Measurements from ENCODE around the gene ZNF580. TPM values are rescaled to one million over a fixed set of nuclear protein-coding genes. Genes with fewer than 3 reads are reported as not detected.

Gene ZNF580
- total and polyA plus RNA-seq, 9 of the 15 experiments (the other 6 are each of a cell fraction or from before 2014, with no cell fraction given) = 2.3 to 47.4 (median 6.0) TPM

GRCh38 chr19:55598719-55599467 is 41.9 kb upstream of the ZNF580 start:
- in situ Hi-C loops (cut with MboI) = no loop called here
- H3K9me3 ChIP-seq (replicated peaks; ENCODE audit: control insufficient read depth, insufficient read depth, low read depth, low read length) = peaks cover 5% of the 10 kb centered on the region; the same call in 1 of the 2 replicates
- intact Hi-C loops (cut with micrococcal nuclease) = no loop called here
- peak overlapping the region; percentile 100 for H3K27ac ChIP-seq (ENCODE audit: extremely low read depth, low read depth, low read length)
- no TSS peak for BruUV-seq (replicated peaks)
- H3K4me3 ChIP-seq = peak overlapping the region; percentile 60
- peaks cover 18% of the 10 kb centered on the region for H3K79me2 ChIP-seq (ENCODE audit: control insufficient read depth, insufficient read depth, low read length)
- WGBS (ENCODE audit: insufficient coverage, low coverage, missing lambda C conversion rate) = 5% methylated on average over 18 of the region's 26 CpGs
- no peaks in the 10 kb centered on the region for H4K20me1 ChIP-seq (replicated peaks; ENCODE audit: control insufficient read depth, insufficient read depth, low read length)
- peaks cover 22 to 35% of the 10 kb centered on the region in 2 experiments; a peak in 4 of 5 replicates for H3K4me1 ChIP-seq (replicated peaks in 1 of 2; ENCODE audit: control insufficient read depth in 2 of 2, insufficient read depth in 2 of 2, low read length in 2 of 2)
- H3K27me3 ChIP-seq (ENCODE audit: control insufficient read depth in 2 of 2, insufficient read depth in 2 of 2, low read length in 2 of 2) = no peaks in the 10 kb centered on the region
- FAIRE-seq (peak; percentile 97), DNase-seq (ENCODE audit: extremely low read depth in 1 of 4, low spot score in 3 of 4) (peak; percentile 86 to 93 (median 92)), ATAC-seq (peak; percentile 87)
- H2AFZ ChIP-seq (ENCODE audit: low read depth, low read length) = peak overlapping the region; percentile 100
- H3K9ac ChIP-seq (ENCODE audit: insufficient read depth in 1 of 2, low read depth in 2 of 2, low read length in 2 of 2) = peak overlapping the region; percentile 96 to 99
- no peaks in the 10 kb centered on the region for H3K9me1 ChIP-seq (ENCODE audit: control insufficient read depth, insufficient read depth, low read length)
- CTCF ChIA-PET (ENCODE audit: low intra/inter-chr PET ratio) = no interaction called here
- H3K36me3 ChIP-seq (ENCODE audit: control insufficient read depth, insufficient read depth, low read length) = peaks cover 26% of the 10 kb centered on the region; the same call in 2 of the 3 replicates
- H3K4me2 ChIP-seq (ENCODE audit: insufficient read depth, low read length) = peak overlapping the region; percentile 99
- POLR2A ChIA-PET = interaction anchor here (0.6 to 3.4 kb wide), 18 partner anchors 11 to 514 kb away, joined by 3 to 22 read pairs (median 4); partner anchors contain the start of genes U2AF2 and ZNF579
- TF ChIP-seq, protein P1, sequence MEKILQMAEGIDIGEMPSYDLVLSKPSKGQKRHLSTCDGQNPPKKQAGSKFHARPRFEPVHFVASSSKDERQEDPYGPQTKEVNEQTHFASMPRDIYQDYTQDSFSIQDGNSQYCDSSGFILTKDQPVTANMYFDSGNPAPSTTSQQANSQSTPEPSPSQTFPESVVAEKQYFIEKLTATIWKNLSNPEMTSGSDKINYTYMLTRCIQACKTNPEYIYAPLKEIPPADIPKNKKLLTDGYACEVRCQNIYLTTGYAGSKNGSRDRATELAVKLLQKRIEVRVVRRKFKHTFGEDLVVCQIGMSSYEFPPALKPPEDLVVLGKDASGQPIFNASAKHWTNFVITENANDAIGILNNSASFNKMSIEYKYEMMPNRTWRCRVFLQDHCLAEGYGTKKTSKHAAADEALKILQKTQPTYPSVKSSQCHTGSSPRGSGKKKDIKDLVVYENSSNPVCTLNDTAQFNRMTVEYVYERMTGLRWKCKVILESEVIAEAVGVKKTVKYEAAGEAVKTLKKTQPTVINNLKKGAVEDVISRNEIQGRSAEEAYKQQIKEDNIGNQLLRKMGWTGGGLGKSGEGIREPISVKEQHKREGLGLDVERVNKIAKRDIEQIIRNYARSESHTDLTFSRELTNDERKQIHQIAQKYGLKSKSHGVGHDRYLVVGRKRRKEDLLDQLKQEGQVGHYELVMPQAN (IDR thresholded peaks at IDR 0.05; ENCODE audit: borderline replicate concordance) = peak; percentile 67; the same call in 1 of the 2 replicates
- TF ChIP-seq PHF20 (IDR thresholded peaks at IDR 0.05; ENCODE audit: partially characterized antibody) (no peak), FIP1L1 (IDR thresholded peaks at IDR 0.05; ENCODE audit: low read depth, low read length, poor library complexity, severe bottlenecking) (peak; percentile 39), ETV1 (tag; conservative IDR thresholded peaks at IDR 0.05; ENCODE audit: low read depth) (no peak; the same call in 1 of the 2 replicates), HNRNPH1 (optimal IDR thresholded peaks at IDR 0.05; ENCODE audit: low read depth, low read length) (no peak), BACH1 (tag; IDR thresholded peaks at IDR 0.05) (no peak), ZNF408 (CRISPR knock-in tag; IDR thresholded peaks at IDR 0.05; ENCODE audit: low read depth) (no peak), NR4A1 (CRISPR knock-in tag; IDR thresholded peaks at IDR 0.05) (no peak), NR4A1 (tag; IDR thresholded peaks at IDR 0.05) (no peak), PCBP1 (IDR thresholded peaks at IDR 0.05; ENCODE audit: low read depth, low read length, poor library complexity, severe bottlenecking) (peak; percentile 89), ZNF347 (CRISPR knock-in tag; IDR thresholded peaks at IDR 0.05; ENCODE audit: low read depth) (no peak), PHF8 (IDR thresholded peaks at IDR 0.05; ENCODE audit: borderline replicate concordance, low read length) (peak; percentile 67; the same call in 1 of the 2 replicates), ZNF668 (CRISPR knock-in tag; IDR thresholded peaks at IDR 0.05) (no peak), RAD21 (CRISPR knock-in tag; conservative IDR thresholded peaks at IDR 0.05 in 1 of 2, IDR thresholded peaks at IDR 0.05 in 1 of 2) (0 out of 4 replicates have a peak, but pooled peaks of 1 of the 2 experiments have one; percentile 11), ELK1 (CRISPR knock-in tag; IDR thresholded peaks at IDR 0.05) (no peak)
- TF ChIP-seq, protein P2, sequence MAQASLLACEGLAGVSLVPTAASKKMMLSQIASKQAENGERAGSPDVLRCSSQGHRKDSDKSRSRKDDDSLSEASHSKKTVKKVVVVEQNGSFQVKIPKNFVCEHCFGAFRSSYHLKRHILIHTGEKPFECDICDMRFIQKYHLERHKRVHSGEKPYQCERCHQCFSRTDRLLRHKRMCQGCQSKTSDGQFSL (CRISPR knock-in tag; IDR thresholded peaks at IDR 0.05) = peak; percentile 97
- TF ChIP-seq, protein P2 (tag; IDR thresholded peaks at IDR 0.05) = peak in 1 of 2 experiments; percentile 98; a peak in 2 of 4 replicates
